Left renal pelvis (tissue), 4 donors: ENCODE measurements around the gene MAX. TPM values are rescaled to one million over a fixed set of nuclear protein-coding genes. Genes with fewer than 3 reads are reported as not detected.
"Not testable (repeated sequence)": the region's sequence is repeated elsewhere in the genome, so short reads cannot be mapped to it uniquely, and the experiment has no call there.

ENCODE experiments used
- DNase-seq, 4 donors: peaks; one replicate each; pipeline ENCODE4 v3.0.0-alpha.2; 2013; ENCODE audit warnings: low read depth in 4 of 4, low spot score in 3 of 4
- polyA plus RNA-seq, 4 donors: library from polyadenylated mRNA; unstranded; fragments of 120-200 nt; gene quantifications; one replicate each; pipeline ENCODE4 v1.2.1, GENCODE V29; 2013; ENCODE audit not compliant: insufficient read length in 4 of 4

MAX gene
- polyA plus RNA-seq, 4 donors, result 50.3 to 67.4 (median 61.4) TPM

DNA sequence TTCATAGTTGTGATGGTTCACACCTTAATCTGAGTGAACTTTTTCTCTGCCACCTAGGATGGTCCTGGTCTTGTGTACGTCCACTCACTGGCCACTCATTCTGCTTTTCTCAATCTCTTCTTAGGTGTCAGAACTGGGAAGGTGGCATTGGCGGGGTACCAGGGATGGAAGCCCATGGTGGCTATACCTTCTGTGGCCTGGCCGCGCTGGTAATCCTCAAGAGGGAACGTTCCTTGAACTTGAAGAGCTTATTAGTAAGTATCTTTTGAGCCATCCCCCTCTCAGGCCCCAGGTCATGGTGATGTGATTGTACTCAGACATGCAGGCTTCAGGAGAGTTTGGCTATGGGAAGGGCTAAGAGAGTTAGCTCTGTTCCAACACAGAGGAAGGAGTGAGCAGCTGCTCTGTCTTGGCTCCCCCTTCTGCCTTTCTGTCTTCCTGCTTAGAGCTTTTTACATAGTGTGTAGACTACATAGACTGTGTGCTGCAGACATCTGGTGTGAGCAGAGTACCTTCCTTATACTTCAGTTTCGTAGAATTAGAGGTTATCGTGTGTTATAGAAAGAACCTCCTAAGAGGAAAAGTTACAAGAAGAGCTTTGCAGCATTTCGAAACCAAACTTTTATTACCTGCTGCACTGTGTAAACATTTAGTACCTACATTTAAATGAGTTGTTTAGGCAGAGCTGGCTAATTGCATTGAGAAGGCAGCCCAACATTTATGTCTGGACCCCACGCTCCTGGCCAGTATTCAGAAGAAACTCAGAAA lies 61.5 kb downstream of the MAX start:
- no peak for DNase-seq

GRCh38 chr14:65038966-65039365 lies 63.4 kb downstream of the MAX start:
- no peak for DNase-seq

DNA sequence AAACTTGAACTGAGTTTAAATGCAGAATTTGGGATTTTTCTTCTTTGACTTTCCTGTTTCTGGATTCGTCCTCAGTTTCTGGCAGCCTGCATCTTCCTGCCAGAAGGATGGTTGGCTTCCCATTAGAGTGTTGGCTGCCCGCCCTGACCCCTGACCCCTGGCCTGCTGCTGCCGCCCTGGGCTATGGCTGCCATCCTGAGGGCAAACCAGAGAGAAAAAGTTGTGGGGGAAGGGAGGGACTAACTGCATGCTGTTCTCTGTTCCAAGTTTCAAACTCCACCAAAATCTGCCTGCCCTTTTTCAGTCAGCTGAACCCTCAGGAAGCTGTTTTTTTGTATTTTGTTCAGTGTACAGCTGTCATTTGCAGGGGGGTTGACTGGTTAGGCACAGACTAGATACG lies 67.3 kb downstream of the MAX start:
- DNase-seq, result no peak

DNA sequence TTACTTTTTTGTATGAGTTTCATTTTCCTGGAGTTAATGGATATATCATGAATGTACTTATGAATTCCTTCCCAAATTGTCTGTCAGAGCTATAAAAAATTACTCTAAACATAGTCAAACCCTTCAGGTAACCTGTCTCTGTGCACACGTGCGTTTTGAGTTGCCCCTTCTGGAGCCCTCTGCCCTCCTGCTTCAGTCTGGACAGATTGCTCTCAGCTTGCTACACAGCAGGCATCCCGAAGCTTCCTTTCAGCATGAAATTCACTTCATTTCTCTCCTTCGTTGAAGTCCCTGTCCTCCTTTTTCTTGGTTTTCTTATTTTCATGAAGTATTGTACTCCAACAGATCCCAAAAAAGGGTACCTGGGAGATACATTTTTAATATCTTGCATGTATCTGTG lies 68.3 kb downstream of the MAX start:
- no peak for DNase-seq

GRCh38 chr14:65033181-65033580 lies 69.1 kb downstream of the MAX start:
- no peak for DNase-seq

DNA sequence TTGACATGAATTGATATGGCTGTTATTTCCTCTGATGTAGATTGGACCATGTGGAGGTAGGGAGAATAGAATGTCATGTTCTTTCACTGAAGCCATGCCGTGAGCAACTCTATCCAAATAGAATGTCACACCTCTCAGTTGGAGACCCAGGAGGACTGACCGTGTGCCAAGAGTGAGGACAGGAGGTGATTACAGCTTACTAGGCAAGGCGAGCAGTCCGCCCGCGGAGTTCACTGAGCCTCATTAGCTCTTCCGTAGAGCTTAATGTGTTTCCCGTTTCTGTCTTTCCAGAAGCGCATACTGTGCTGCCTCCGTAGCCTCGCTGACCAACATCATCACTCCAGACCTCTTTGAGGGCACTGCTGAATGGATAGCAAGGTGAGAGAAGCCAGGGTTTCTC lies 70.0 kb downstream of the MAX start:
- no peak for DNase-seq

DNA sequence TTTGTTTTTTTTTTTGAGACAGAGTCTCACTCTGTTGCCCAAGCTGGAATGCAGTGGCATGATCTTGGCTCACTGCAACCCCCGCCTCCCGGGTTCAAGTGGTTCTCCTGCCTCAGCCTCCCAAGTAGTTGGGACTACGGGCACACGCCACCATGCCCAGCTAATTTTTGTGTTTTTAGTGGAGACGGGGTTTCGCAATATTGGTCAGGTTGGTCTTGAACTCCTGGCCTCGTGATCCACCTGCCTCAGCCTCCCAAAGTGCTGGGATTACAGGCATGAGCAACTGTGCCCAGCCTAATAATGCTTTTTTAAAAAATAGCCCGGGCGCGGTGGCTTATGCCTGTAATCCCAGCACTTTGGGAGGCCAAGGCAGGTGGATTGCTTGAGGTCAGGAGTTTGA lies 71.0 kb downstream of the MAX start:
- not testable (repeated sequence) for DNase-seq

DNA sequence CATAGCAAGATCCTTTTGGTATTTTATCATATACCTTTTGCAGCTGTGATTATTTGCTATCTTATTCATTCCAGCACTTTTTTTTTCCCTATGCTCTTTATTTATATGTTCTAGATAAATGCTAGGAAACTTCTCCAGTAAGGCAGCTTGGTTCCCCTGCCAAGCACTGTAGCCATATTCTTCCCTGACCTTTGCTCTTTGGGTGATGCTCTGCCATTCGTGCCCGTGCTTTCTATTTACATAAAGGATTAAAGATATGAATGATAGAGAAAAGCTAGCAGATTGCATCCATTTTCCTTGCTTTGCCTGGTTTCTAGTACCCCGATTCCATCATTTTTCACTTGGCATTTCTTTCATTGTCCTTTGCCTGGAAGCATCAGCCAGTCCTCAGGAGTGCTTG lies 73.4 kb downstream of the MAX start:
- DNase-seq, result no peak

GRCh38 chr14:65027127-65027799 lies 75.1 kb downstream of the MAX start:
- no peak for DNase-seq

- no peak for DNase-seq
Observed at GRCh38 chr14:65026526-65026925, 75.8 kb downstream of the MAX start.

DNA sequence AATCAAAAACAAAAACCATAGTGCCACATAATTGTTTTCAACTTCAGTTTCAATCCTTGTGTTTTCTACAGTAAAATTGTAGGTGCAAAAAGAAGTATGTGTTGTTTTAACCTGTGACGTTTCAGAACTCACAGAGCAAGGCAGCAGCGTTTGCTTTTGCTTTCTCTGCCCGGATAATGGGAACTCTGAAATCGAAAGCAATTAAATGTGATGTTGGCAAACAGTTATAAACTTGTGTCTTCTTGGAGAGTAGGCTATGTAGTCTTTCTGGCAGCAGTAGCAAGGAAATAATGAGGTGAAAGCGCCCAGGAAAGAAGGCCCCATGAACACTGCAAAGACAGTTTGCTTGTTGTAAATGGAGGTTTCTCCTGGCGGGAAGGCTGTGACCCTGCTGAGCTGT lies 76.5 kb downstream of the MAX start:
- DNase-seq, result no peak

Other genes starting within 250 kb of the MAX start
- 10 to 100 TPM in 3 of 4 donors, 1 to 10 TPM in 1; 9.6 to 16.8 (median 13.7) TPM for gene SPTB, start 222.6 kb downstream of the MAX start, polyA plus RNA-seq
- gene CHURC1, start 188.1 kb downstream of the MAX start, polyA plus RNA-seq, result 10 to 100 TPM; 46.6 to 79.0 (median 61.3) TPM
- 1 to 10 TPM in 2 of 4 donors, under 1 TPM in 2; 0.22 to 2.4 (median 1.5) TPM for gene GPX2, start 159.8 kb downstream of the MAX start, polyA plus RNA-seq
- 10 to 100 TPM; 15.4 to 31.4 (median 23.9) TPM for gene RAB15, start 130.2 kb downstream of the MAX start, polyA plus RNA-seq
- gene FNTB, start 115.6 kb downstream of the MAX start, polyA plus RNA-seq, result 10 to 100 TPM; 24.9 to 37.7 (median 30.7) TPM